PC-9 (cell line): Measurements from ENCODE around the gene ATXN1. TPM values are rescaled to one million over a fixed set of nuclear protein-coding genes. Genes with fewer than 3 reads are reported as not detected.

Experiments
- BruUV-seq: library from RNA; stranded (reverse); fragments of 400-500 nt; replicated peaks from 2 replicates; lab custom pipeline; 2021; lab: Mats Ljungman, UMichigan
- CTCF ChIA-PET: fragments of 300-600 bp; sonication (Branson Sonifier 250); formaldehyde crosslinking; loops from one replicate; lab custom pipeline; 2022; ENCODE audit warnings: antibody characterized with exemption; lab: Charles Lee
- POLR2A ChIA-PET: fragments of 300-600 bp; sonication (Branson Sonifier 250); formaldehyde crosslinking; loops from one replicate; lab custom pipeline; 2022; ENCODE audit warnings: antibody characterized with exemption; ENCODE audit not compliant: unreplicated experiment; lab: Charles Lee
- DNase-seq, 2 experiments: peaks; one replicate each; pipeline versions ENCODE4 v3.0.0 to v3.0.0-alpha.2; 2015 to 2022; ENCODE audit warnings: mixed read lengths in 1 of 2
- H2AFZ ChIP-seq: fragments of 200-600 bp; sonication (generic); 2 replicates; pipeline ENCODE4 v1.8.1; 2017; ENCODE audit warnings: antibody characterized with exemption
- H3F3A ChIP-seq: fragments of 200-600 bp; sonication (generic); 2 replicates; pipeline ENCODE4 v1.8.1; 2017; ENCODE audit warnings: antibody characterized with exemption, mild to moderate bottlenecking, low read depth; ENCODE audit not compliant: insufficient read depth
- H3K27ac ChIP-seq: fragments of 200-600 bp; sonication (generic); 2 replicates; pipeline ENCODE4 v1.6.1; 2016; ENCODE audit warnings: mixed run types
- H3K27me3 ChIP-seq: fragments of 200-600 bp; sonication (generic); 2 replicates; pipeline ENCODE4 v1.6.1; 2016; ENCODE audit warnings: low read depth, mixed run types; ENCODE audit not compliant: insufficient read depth
- H3K36me3 ChIP-seq: fragments of 200-600 bp; sonication (generic); 2 replicates; pipeline ENCODE4 v1.6.1; 2016; ENCODE audit warnings: low read depth, mixed run types
- H3K4me1 ChIP-seq: fragments of 200-600 bp; sonication (generic); replicated peaks from 2 replicates; pipeline ENCODE4 v1.6.1; 2016; ENCODE audit warnings: mixed run types; ENCODE audit not compliant: insufficient read depth
- H3K4me2 ChIP-seq: fragments of 200-600 bp; sonication (generic); 2 replicates; pipeline ENCODE4 v1.6.1; 2017; ENCODE audit warnings: mixed run types
- H3K4me3 ChIP-seq: fragments of 200-600 bp; sonication (generic); 2 replicates; pipeline ENCODE4 v1.6.1; 2016; ENCODE audit warnings: mixed run types
- H3K79me2 ChIP-seq: fragments of 200-600 bp; sonication (generic); 2 replicates; pipeline ENCODE4 v1.6.1; 2017; ENCODE audit warnings: low read depth, mixed run types
- H3K9me2 ChIP-seq: fragments of 200-600 bp; sonication (generic); 2 replicates; pipeline ENCODE4 v1.8.1; 2017; ENCODE audit warnings: mild to moderate bottlenecking; ENCODE audit not compliant: insufficient read depth
- H3K9me3 ChIP-seq: fragments of 200-600 bp; sonication (generic); 2 replicates; pipeline ENCODE4 v1.8.1; 2016; ENCODE audit warnings: low read depth; ENCODE audit not compliant: insufficient read depth
- H4K20me1 ChIP-seq: fragments of 200-600 bp; sonication (generic); 2 replicates; pipeline ENCODE4 v1.8.1; 2017; ENCODE audit not compliant: insufficient read depth
- EZH2 ChIP-seq: fragments of 200-600 bp; sonication (generic); IDR thresholded peaks from 2 replicates; pipeline ENCODE4 v1.8.0; 2017; ENCODE audit warnings: antibody characterized with exemption, low read depth
- intact Hi-C: fragments of 100-400 bp; cut with micrococcal nuclease; formaldehyde crosslinking; loops from one replicate; pipeline ENCODE4 v1.10.0; 2022; ENCODE audit not compliant: unreplicated experiment
- total RNA-seq: library from RNA; stranded (reverse); gene quantifications from 2 replicates; pipeline ENCODE4 v1.2.3, GENCODE V29; 2021
- TF ChIP-seq, protein P1 (sequence below): fragments of 200-600 bp; sonication (generic); conservative IDR thresholded peaks from 2 replicates; pipeline ENCODE4 v1.6.1; 2017; ENCODE audit warnings: mixed run types, antibody characterized with exemption, mild to moderate bottlenecking, moderate library complexity

Gene ATXN1
- total RNA-seq, 1 experiment from 2014 or later: 42.7 TPM

- BruUV-seq: no TSS peak
- TF ChIP-seq, protein P1, sequence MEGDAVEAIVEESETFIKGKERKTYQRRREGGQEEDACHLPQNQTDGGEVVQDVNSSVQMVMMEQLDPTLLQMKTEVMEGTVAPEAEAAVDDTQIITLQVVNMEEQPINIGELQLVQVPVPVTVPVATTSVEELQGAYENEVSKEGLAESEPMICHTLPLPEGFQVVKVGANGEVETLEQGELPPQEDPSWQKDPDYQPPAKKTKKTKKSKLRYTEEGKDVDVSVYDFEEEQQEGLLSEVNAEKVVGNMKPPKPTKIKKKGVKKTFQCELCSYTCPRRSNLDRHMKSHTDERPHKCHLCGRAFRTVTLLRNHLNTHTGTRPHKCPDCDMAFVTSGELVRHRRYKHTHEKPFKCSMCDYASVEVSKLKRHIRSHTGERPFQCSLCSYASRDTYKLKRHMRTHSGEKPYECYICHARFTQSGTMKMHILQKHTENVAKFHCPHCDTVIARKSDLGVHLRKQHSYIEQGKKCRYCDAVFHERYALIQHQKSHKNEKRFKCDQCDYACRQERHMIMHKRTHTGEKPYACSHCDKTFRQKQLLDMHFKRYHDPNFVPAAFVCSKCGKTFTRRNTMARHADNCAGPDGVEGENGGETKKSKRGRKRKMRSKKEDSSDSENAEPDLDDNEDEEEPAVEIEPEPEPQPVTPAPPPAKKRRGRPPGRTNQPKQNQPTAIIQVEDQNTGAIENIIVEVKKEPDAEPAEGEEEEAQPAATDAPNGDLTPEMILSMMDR: no peak
- no peak for TF ChIP-seq EZH2
- H3K9me2 ChIP-seq: no peaks in the 10 kb centered on the region
- intact Hi-C loops: no loop called here
- no peak for DNase-seq
- H4K20me1 ChIP-seq: no peaks in the 10 kb centered on the region
- POLR2A ChIA-PET: interaction anchor here (0.6 kb wide), 1 partner anchor 24 kb away, joined by 3 read pairs; no protein-coding TSS in a partner anchor
- no peaks in the 10 kb centered on the region for H3K79me2 ChIP-seq
- H3K36me3 ChIP-seq: no peaks in the 10 kb centered on the region
- H3K27ac ChIP-seq: no peak overlapping the region
- no peak overlapping the region for H3K4me3 ChIP-seq
- H3K9me3 ChIP-seq: no peaks in the 10 kb centered on the region
- no peak overlapping the region for H2AFZ ChIP-seq
- H3K4me1 ChIP-seq: peaks cover 10% of the 10 kb centered on the region; the same call in 1 of the 2 replicates
- CTCF ChIA-PET: no interaction called here
- H3F3A ChIP-seq: no peaks in the 10 kb centered on the region
- H3K27me3 ChIP-seq: no peaks in the 10 kb centered on the region
- no peak overlapping the region for H3K4me2 ChIP-seq
Measured at GRCh38 chr6:16776394-16777017, 15.2 kb upstream of the ATXN1 start.

- Histone ChIP-seq H3K27ac (no peak overlapping the region), H3K9me3 (no peaks in the 10 kb centered on the region), H3K4me2 (no peak overlapping the region), H3K4me1 (peaks cover 20% of the 10 kb centered on the region), H3K36me3 (no peaks in the 10 kb centered on the region), H4K20me1 (no peaks in the 10 kb centered on the region), H3K4me3 (no peak overlapping the region), H3K9me2 (no peaks in the 10 kb centered on the region), H3F3A (peaks cover 18% of the 10 kb centered on the region), H2AFZ (no peak overlapping the region), H3K79me2 (no peaks in the 10 kb centered on the region), H3K27me3 (no peaks in the 10 kb centered on the region)
- ChIA-PET POLR2A (no interaction called here), CTCF (no interaction called here)
- BruUV-seq: no TSS peak
- TF ChIP-seq, protein P1: no peak
- TF ChIP-seq EZH2: no peak
- no peak for DNase-seq
- intact Hi-C loops: loop anchor here (5.0 kb wide), 1 partner anchor 33 kb away; no protein-coding TSS in a partner anchor
Measured at GRCh38 chr6:16774437-16774836, 13.2 kb upstream of the ATXN1 start.

DNA sequence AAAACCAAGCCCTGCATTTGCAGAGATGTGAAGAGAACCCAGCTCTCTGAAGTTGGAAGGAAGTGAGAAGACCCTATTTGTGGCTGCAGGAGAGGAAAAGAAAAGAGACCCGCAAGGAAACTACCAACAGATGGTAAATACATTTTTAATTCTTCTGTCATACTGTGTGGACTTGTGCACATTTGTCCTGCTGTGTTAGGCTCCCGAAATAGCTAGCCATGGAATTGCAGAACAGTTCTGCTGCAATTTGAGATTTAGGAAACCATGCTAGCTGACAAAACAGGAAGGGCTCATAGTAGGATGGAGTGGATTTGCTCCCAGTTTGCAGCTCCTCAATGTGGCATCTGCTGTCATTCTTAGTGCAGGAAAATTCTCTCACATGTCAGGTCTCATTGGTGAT lies 12.1 kb upstream of the ATXN1 start:
- Histone ChIP-seq H4K20me1 (no peaks in the 10 kb centered on the region), H3K9me2 (no peaks in the 10 kb centered on the region), H2AFZ (no peak overlapping the region), H3F3A (peaks cover 27% of the 10 kb centered on the region), H3K4me3 (no peak overlapping the region), H3K36me3 (no peaks in the 10 kb centered on the region), H3K4me2 (no peak overlapping the region), H3K9me3 (no peaks in the 10 kb centered on the region), H3K79me2 (no peaks in the 10 kb centered on the region), H3K27ac (no peak overlapping the region), H3K27me3 (no peaks in the 10 kb centered on the region), H3K4me1 (peaks cover 29% of the 10 kb centered on the region)
- ChIA-PET CTCF (interaction anchor here (0.6 kb wide), 1 partner anchor 356 kb away, joined by 3 read pairs; no protein-coding TSS in a partner anchor), POLR2A (no interaction called here)
- DNase-seq: no peak
- BruUV-seq: no TSS peak
- no peak for TF ChIP-seq EZH2
- TF ChIP-seq, protein P1: no peak
- intact Hi-C loops: loop anchor here (5.0 kb wide), 1 partner anchor 34 kb away; no protein-coding TSS in a partner anchor
